Glomerular endothelial cell (primary cell): ENCODE data around the gene MOK. TPM values are rescaled to one million over a fixed set of nuclear protein-coding genes. Genes with fewer than 3 reads are reported as not detected.

ENCODE experiments used
- DNase-seq: peaks from one replicate; pipeline ENCODE4 v3.0.0-alpha.2; 2011; ENCODE audit warnings: low read depth, low spot score; ENCODE audit errors: extremely low read depth
- total RNA-seq: library from RNA; depleted of rRNA; stranded (reverse); fragments of >200 nt; gene quantifications from 2 replicates; pipeline ENCODE4 v1.2.3, GENCODE V29; 2015

MOK gene
- total RNA-seq, 1 donor from 2014 or later, result 9.7 TPM

DNA sequence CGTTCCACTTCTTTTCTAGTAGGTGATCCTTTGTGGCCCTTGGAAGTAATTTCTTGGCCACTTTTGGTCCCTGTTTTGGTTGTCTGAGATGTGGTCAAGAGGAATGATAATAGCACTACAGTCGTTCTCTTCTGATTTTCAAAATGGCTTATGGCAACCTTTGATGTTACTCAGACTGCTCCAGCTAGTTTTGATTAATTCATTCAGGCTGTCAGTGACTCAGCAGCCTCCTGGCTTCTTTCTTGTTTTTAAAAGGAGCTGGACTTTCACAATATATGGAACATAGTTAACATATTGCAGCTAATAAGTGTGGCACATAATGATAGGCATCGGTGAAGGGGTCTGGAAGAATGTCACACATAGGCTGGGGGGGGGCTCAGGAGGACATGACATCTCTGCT lies 117.9 kb downstream of the MOK start:
- DNase-seq, result no peak

DNA sequence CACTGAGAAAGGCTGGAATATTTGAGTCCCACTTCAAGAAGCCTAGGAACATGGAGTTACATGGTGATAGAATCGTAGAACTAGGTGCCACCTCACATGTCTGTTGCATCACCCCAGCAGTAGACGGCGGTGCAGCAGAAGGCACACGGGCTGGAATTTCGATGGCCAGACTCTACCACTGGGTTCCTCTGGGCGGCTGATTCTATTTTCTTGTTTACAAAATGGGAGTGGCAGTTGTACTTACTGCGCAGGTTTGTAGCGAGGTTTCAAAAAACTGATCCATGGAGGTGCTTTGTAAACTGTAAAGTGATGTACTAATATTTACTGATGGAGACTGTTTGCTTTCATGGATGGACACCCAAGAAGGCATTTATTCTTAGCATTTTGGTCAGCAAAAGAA lies 119.6 kb downstream of the MOK start:
- DNase-seq, result no peak

DNA sequence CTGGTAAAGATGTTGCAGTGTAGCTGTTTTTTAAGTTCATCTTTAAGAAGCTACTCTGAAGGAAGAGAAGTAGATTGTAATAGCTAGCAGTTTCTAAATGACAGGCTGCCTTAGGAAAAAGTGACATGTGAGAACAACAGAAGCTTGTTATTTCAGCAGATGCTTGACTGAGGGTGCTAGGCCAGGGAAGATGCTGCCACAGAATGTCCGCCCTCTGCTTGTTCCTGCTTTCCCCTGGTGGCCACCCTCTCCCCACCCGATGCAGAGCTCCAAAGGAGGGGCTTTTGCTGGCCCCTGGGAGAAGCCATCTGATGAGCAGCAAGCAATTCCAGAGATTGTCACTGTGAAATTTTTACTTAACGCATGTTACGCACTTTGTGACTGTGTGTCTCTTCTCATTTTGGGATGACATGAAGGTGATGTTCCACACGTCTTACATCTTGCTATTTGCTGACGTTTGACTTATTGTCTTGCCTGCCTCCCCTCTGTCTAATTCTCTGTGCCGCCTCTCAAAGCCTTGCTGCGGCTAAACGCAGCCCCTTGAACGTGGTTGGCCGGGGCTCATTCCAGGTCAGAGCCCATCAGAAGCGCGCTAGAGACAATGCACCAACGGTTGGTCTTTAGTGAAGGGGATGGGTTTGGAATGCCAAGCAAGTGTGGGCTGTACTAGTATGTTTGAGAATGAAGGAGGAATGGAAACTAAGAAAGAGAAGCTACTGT lies 120.5 kb downstream of the MOK start:
- no peak for DNase-seq

DNA sequence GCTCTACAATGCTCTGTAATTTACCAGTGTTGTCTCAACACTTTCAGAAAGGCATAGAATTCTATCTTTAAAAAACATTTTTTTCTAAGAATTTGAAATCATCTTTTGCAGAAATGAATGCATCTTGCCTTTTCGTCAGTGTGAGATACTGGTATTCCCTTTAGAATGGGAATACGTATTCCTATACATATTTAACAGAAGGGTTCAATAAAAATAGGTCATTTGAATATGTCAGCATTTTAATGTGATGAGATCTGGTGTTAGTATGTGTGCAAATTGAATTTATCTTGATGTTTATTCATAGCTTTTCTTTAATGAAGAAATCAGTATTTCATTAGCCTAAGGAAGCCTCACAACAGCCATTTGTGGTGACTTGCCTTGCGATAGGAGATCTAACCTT lies 121.1 kb downstream of the MOK start:
- no peak for DNase-seq

DNA sequence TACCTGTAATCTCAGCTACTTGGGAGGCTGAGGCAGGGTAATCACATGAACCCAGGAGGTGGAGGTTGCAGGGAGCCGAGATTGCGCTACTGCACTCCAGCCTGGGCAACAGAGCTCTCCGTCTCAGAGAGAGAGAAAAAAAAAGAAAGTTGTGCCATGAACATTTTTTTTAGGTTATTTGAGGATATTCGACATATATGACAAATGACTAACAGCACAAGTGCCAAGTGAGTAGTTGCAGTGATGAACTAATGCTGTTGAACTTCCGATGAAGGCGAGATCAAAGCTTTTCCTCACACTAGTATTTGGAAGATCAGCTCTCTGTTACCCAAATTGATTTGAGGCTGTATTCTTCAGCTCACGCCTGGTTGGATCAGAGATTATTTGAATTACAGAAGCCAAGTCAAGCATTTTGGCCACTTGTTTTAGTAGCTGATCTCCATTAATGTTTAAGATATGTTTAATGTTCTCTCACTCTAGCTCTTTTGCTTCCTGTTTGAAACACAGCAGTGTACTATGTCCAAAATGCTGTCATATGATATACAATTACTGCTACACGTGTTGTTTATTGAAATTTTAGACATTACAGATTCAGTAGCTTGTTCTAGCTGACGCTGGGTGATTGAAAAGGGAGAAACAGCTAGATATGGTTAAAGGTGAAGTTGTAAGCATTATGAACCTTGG lies 121.9 kb downstream of the MOK start:
- no peak for DNase-seq

DNA sequence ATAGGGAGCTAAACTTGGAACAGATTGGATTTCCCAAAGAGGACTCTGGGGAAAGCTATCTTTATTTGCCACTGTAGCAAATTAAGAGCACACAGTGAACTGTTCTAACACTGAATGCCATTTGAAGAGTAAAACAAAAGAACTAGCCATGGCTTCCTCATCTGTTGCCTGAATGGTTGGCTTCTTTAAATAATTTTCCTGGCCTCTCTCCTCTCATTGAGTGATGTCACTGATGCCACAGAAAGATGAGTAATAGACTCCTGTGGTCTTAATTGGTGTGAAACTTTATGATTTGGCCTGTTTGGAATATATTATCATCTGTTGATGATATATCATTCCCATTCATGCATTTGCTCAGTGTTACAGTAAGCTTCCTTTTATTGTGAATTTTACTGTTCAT lies 122.8 kb downstream of the MOK start:
- DNase-seq, result no peak

DNA sequence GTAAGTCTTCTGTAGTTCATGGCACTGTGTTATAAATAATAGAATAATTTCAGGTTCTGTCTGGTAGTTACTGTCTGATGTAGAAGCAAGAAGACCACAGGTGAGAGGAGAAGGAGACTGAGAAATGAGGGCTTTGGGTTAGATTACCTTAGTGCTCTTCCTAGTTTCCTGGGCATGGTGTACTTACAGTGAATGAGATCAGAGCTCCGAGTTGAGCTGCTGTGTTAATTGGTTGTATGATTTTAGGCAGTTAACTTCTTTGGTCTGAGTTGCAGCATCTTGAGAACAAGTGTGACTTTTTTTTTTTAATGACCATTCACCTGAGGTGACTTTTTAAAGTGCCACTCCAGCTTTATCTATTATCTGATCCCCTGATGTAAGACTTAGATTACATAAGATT lies 123.8 kb downstream of the MOK start:
- no peak for DNase-seq

DNA sequence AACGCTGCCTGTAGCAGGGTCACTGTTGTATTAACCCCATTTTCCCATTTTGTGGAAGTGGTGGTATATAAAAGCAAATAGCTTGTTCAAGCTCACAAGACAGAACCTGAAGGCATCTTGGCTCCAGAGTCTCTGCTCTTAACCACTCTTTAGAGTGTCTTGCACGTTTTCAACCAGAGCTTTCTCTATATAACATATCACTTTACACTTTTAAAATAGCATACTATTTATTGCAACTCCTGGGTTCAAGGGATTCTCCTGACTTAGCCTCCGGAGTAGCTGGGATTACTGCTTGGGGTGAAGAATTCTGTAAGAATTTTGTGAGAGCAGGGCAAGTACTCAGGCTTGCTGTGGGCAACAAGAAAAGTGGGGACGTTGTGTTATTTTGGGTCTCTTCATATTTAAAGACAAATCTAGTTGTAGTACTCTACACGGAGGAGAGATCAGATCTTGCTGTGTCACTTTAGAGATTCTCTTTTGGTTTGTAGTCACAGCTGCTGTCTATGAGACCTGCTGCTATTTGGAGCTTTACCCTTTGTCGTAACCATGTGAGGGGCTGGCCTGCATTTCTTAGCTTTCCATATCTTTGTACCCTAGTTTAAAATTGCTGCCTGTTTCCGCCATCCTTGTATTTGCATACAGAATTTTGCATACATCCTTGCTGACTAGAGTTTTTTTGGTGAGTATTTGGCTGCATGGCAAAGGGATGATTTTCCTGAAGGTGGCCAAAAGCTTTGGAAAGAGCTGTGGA lies 124.5 kb downstream of the MOK start:
- no peak for DNase-seq

Other genes starting within 250 kb of the MOK start
- 698 and 771 TPM in 2 replicates for gene HSP90AA1, start 218.1 kb downstream of the MOK start, total RNA-seq
- 16.6 and 16.7 TPM in 2 replicates for gene WDR20, start 165.3 kb downstream of the MOK start, total RNA-seq
- gene ZNF839, start 14.6 kb upstream of the MOK start, total RNA-seq, result 7.6 and 9.8 TPM in 2 replicates
- gene CINP, start 57.7 kb upstream of the MOK start, total RNA-seq, result 37.3 and 51.6 TPM in 2 replicates
- gene TECPR2, start 57.8 kb upstream of the MOK start, total RNA-seq, result 16.6 and 32.3 TPM in 2 replicates
- gene ANKRD9, start 204.6 kb upstream of the MOK start, total RNA-seq, result 44.9 and 47.6 TPM in 2 replicates